ENCODE data around the gene RAD9A.

RAD9A gene

DNA sequence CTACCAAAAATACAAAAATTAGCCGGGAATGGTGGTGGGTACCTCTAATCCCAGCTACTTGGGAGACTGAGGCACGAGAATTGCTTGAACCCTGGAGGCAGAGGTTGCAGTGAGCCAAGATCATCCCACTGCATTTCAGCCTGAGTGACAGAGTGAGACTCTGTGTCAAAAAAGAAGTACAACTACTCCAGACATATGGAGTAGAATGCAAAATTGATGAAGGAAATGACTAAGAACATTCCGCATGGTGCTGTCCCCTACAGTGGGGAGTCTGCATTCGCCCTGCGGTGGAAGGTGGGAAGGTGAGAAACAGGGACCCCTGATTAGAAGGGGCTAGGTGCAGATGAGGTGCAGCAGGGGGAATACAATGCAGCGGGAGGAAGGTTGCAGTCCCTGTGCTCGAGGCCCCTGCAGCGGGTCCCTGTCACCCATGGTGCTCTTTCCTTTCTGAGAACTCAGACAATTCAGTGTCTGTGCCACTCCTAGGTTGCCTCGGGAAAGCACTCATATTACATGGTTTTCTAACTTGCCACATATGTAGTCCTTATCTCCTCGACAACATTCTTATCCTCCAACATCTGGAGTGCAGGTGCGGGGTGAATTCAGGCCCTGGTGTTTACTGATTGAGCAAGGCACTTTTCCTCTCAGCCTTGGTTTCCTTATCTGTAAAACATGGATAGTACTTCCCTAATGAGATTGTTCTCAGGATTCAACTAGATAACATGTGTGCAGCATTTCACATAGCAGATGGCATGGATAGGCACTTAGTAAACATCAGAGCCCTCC lies 43.6 kb upstream of the RAD9A start:
- no peaks in the 10 kb centered on the region for H3K27me3 ChIP-seq
- no peak overlapping the region for H3K27ac ChIP-seq
- TF ChIP-seq, protein P1, sequence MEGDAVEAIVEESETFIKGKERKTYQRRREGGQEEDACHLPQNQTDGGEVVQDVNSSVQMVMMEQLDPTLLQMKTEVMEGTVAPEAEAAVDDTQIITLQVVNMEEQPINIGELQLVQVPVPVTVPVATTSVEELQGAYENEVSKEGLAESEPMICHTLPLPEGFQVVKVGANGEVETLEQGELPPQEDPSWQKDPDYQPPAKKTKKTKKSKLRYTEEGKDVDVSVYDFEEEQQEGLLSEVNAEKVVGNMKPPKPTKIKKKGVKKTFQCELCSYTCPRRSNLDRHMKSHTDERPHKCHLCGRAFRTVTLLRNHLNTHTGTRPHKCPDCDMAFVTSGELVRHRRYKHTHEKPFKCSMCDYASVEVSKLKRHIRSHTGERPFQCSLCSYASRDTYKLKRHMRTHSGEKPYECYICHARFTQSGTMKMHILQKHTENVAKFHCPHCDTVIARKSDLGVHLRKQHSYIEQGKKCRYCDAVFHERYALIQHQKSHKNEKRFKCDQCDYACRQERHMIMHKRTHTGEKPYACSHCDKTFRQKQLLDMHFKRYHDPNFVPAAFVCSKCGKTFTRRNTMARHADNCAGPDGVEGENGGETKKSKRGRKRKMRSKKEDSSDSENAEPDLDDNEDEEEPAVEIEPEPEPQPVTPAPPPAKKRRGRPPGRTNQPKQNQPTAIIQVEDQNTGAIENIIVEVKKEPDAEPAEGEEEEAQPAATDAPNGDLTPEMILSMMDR (IDR thresholded peaks at IDR 0.05), result no peak
- no peak overlapping the region for H3K4me3 ChIP-seq (ENCODE audit: low read depth in 1 of 2, low read length in 1 of 2)
- peaks cover 20 to 23% of the 10 kb centered on the region in 2 experiments for H3K4me1 ChIP-seq (ENCODE audit: control insufficient read depth in 1 of 2, insufficient read depth in 1 of 2, low read depth in 1 of 2, low read length in 1 of 2)
- H3K9me3 ChIP-seq, result no peaks in the 10 kb centered on the region
- peaks cover 11% of the 10 kb centered on the region for H3K36me3 ChIP-seq

DNA sequence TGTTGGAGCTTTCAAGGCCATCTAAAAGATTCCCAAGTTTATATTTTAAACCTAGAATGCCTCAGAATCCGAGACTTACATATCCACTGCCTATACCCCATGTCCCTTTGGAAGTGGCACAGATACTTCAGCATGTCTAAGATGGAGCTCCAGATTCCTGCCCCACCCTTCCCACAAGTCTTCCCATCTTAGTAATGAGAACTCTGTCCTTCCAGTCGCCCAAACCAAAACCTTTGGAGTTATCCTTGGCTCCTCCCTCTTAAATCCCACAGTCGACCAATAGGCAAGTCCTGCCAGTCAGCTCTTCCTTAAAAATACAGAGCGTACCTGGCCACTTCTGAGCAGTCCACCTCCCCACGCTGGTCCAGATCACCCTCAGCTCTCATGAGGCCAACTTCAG lies 42.8 kb upstream of the RAD9A start:
- peaks cover 24 to 32% of the 10 kb centered on the region in 2 experiments for H3K4me1 ChIP-seq (ENCODE audit: control insufficient read depth in 1 of 2, insufficient read depth in 1 of 2, low read depth in 1 of 2, low read length in 1 of 2)
- H3K27me3 ChIP-seq, result no peaks in the 10 kb centered on the region
- peaks cover 11% of the 10 kb centered on the region for H3K36me3 ChIP-seq
- TF ChIP-seq, protein P1 (IDR thresholded peaks at IDR 0.05), result no peak
- no peaks in the 10 kb centered on the region for H3K9me3 ChIP-seq
- H3K4me3 ChIP-seq (ENCODE audit: low read depth in 1 of 2, low read length in 1 of 2), result no peak overlapping the region
- H3K27ac ChIP-seq, result no peak overlapping the region

DNA sequence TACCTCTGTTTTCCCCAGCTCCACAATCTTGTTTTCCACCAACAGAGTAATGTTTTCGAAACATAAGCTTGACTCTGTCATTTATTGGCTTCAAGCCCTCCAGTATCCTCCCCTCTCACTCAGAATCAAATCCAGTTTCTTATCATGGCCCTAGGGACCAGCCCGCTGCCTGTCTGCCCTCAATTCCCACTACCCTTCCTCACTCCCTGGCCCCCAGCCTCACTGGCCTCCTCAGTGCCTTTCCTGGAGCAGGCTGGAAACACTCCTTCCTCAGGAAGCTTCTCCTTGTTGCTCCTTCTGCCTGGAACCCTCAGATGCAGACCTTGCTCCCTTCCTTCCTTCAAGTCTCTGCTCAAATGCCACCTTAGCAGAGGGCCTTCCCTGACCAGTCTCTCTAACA lies 42.3 kb upstream of the RAD9A start:
- Histone ChIP-seq H3K9me3 (no peaks in the 10 kb centered on the region), H3K27ac (peak overlapping the region; percentile 1), H3K27me3 (no peaks in the 10 kb centered on the region), H3K36me3 (peaks cover 11% of the 10 kb centered on the region), H3K4me3 (ENCODE audit: low read depth in 1 of 2, low read length in 1 of 2) (no peak overlapping the region), H3K4me1 (ENCODE audit: control insufficient read depth in 1 of 2, insufficient read depth in 1 of 2, low read depth in 1 of 2, low read length in 1 of 2) (peaks cover 29 to 36% of the 10 kb centered on the region in 2 experiments)
- TF ChIP-seq, protein P1 (IDR thresholded peaks at IDR 0.05), result no peak

DNA sequence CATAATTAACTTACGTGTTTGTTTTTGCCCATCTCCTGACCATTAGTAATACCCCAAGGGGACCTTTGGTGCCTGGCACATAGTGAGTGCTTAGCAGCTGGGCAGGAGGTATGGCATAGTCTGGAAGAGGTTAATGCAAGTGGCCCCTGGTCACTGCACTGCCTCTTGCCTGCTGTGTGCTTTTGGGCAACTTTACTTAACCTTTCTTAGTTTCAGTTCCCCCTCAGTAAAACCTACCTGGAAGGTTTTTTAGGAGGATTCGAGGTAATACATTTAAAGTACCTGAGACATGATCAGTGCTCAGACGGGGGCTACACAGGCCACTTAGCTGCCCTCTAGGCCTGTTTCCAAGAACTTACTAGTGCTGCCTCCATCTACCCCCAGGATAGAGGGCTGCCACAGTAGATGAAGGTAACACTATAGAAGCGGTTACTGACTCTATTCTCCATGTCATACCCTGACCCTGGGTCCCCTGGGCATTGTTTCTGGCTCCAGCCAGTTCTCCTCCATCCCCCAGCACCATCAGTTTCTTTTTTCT lies 41.8 kb upstream of the RAD9A start:
- TF ChIP-seq, protein P1 (IDR thresholded peaks at IDR 0.05), result no peak
- no peak overlapping the region for H3K4me3 ChIP-seq (ENCODE audit: low read depth in 1 of 2, low read length in 1 of 2)
- no peaks in the 10 kb centered on the region for H3K27me3 ChIP-seq
- peak overlapping the region; percentile 1 for H3K27ac ChIP-seq
- no peaks in the 10 kb centered on the region for H3K9me3 ChIP-seq
- peaks cover 11% of the 10 kb centered on the region for H3K36me3 ChIP-seq
- H3K4me1 ChIP-seq (ENCODE audit: control insufficient read depth in 1 of 2, insufficient read depth in 1 of 2, low read depth in 1 of 2, low read length in 1 of 2), result peaks cover 34 to 41% of the 10 kb centered on the region in 2 experiments

DNA sequence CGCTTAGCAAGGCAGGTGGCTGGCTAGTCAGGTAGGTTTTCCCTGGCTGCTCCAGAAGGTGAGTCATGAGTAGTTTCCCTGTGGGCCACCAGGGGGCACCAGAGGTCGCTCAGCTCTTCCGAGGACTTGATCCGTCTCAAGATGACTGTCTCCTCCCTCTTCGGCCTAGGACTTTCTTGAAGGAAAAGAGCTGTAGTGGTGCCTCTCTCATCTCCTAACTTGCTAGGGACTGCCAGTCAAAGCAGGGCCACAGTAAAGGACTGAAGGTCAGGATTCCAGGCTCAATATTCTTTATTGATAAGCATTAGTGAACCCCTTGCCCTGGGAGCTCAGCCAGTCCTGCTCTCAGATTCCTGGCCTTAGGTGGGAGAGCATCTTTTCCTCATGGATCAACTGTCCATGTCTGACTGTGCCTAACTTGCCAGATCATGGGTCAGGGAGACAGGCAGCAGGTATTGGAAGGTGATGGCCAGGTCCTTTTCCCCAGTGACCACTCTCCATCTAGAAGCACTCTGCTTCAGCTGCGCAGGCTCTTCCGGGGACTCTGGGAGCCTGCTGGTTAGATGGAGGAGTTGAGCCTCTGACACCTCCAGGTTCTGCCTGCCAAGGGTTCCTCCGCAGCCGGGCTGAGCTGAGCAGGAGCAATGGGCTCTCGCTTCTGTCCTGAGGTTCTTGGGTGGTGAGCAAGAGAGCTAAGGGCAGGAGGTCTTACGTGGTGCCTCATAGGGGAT lies 40.3 kb upstream of the RAD9A start:
- TF ChIP-seq, protein P1 (IDR thresholded peaks at IDR 0.05), result peak; percentile 92
- Histone ChIP-seq H3K9me3 (no peaks in the 10 kb centered on the region), H3K36me3 (peaks cover 11% of the 10 kb centered on the region), H3K4me3 (ENCODE audit: low read depth in 1 of 2, low read length in 1 of 2) (peak overlapping the region; percentile 29 to 84), H3K27me3 (no peaks in the 10 kb centered on the region), H3K27ac (peak overlapping the region; percentile 100), H3K4me1 (ENCODE audit: control insufficient read depth in 1 of 2, insufficient read depth in 1 of 2, low read depth in 1 of 2, low read length in 1 of 2) (peaks cover 40 to 45% of the 10 kb centered on the region in 2 experiments)

Measured in neutrophil (primary cell).